A549 (cell line): ENCODE data around the gene EML1. TPM values are rescaled to one million over a fixed set of nuclear protein-coding genes. Genes with fewer than 3 reads are reported as not detected.

Experiments
- ATAC-seq, 2 experiments: fragments of 200-7000 bp in 1 of 2; fragments of >200 bp in 1 of 2; cut with Nextera tagmentation in 1 of 2; cut with Tn5 transposase in 1 of 2; 3 replicates each; pipeline versions ENCODE4 v1.8.0 to v1.9.1; 2018 to 2020; ENCODE audit warnings: mild to moderate bottlenecking in 1 of 2, moderate library complexity in 1 of 2
- CTCF ChIA-PET: fragments of 300-600 bp; sonication (Branson Sonifier 250); formaldehyde crosslinking; extraction: SDS; loops from one replicate; lab custom pipeline; 2021; ENCODE audit warnings: antibody characterized with exemption, inconsistent platforms; lab: Yijun Ruan, JAX
- POLR2A ChIA-PET: fragments of 350-600 bp; formaldehyde crosslinking; extraction: SDS; loops from one replicate; lab custom pipeline; 2021; ENCODE audit warnings: antibody characterized with exemption, inconsistent platforms; lab: Yijun Ruan, JAX
- DNase-seq, 2 experiments: peaks; one replicate each; pipeline versions ENCODE4 v3.0.0 to v3.0.0-alpha.2; 2011 to 2016; ENCODE audit warnings: low read depth in 1 of 2, low spot score in 1 of 2
- FAIRE-seq: peaks from 2 replicates; lab custom pipeline; 2011; peaks lifted over from hg19 to GRCh38; lab: Jason Lieb, UNC
- H3K27ac ChIP-seq, 2 experiments: fragments of >200 bp; sonication (Bioruptor Twin); formaldehyde crosslinking; 3 replicates each; pipeline ENCODE4 v1.5.1; 2016 to 2017
- H3K4me1 ChIP-seq: fragments of >200 bp; sonication (Bioruptor Twin); formaldehyde crosslinking; 3 replicates; pipeline ENCODE4 v1.6.1; 2016
- H3K4me2 ChIP-seq: fragments of >200 bp; sonication (Bioruptor Twin); formaldehyde crosslinking; 3 replicates; pipeline ENCODE4 v1.6.1; 2016
- H3K4me3 ChIP-seq: fragments of >200 bp; sonication (Bioruptor Twin); formaldehyde crosslinking; 3 replicates; pipeline ENCODE4 v1.5.1; 2016
- H3K9me3 ChIP-seq: fragments of >200 bp; sonication (Bioruptor Twin); formaldehyde crosslinking; 3 replicates; pipeline ENCODE4 v1.6.1; 2016
- ATOH8 ChIP-seq: fragments of 250-450 bp; sonication (Bioruptor Pico); IDR thresholded peaks from 2 replicates; pipeline ENCODE4 v1.5.0; 2020; ENCODE audit warnings: low read depth, mild to moderate bottlenecking, moderate library complexity
- CBX2 ChIP-seq: fragments of 200-600 bp; sonication (generic); IDR thresholded peaks from 2 replicates; pipeline ENCODE4 v1.6.1; 2016; ENCODE audit warnings: low read depth, mild to moderate bottlenecking, borderline replicate concordance
- CTCF ChIP-seq: fragments of >200 bp; sonication (Bioruptor Twin); formaldehyde crosslinking; IDR thresholded peaks from 3 replicates; pipeline ENCODE4 v1.5.1; 2016
- E2F6 ChIP-seq: IDR thresholded peaks from 2 replicates; pipeline ENCODE4 v1.6.1; 2012; ENCODE audit warnings: low read depth, borderline replicate concordance
- FOXS1 ChIP-seq: fragments of 250-450 bp; sonication (Bioruptor Pico); IDR thresholded peaks from 2 replicates; pipeline ENCODE4 v1.5.0; 2020; ENCODE audit warnings: mild to moderate bottlenecking, moderate library complexity
- GATA3 ChIP-seq: IDR thresholded peaks from 2 replicates; pipeline ENCODE4 v1.6.1; 2012; ENCODE audit warnings: borderline replicate concordance
- HMGXB4 ChIP-seq: fragments of 250-450 bp; sonication (Bioruptor Pico); IDR thresholded peaks from 2 replicates; pipeline ENCODE4 v1.5.0; 2021; ENCODE audit warnings: mild to moderate bottlenecking, moderate library complexity, borderline replicate concordance
- HOXA7 ChIP-seq: fragments of 250-450 bp; sonication (Bioruptor Pico); IDR thresholded peaks from 2 replicates; pipeline ENCODE4 v1.5.0; 2020; ENCODE audit warnings: mild to moderate bottlenecking, moderate library complexity
- HOXB13 ChIP-seq: fragments of 250-450 bp; sonication (Bioruptor Pico); IDR thresholded peaks from 2 replicates; pipeline ENCODE4 v1.5.0; 2020; ENCODE audit warnings: low read depth, mild to moderate bottlenecking, moderate library complexity
- HOXB5 ChIP-seq: fragments of 250-450 bp; sonication (Bioruptor Pico); IDR thresholded peaks from 2 replicates; pipeline ENCODE4 v1.5.0; 2020; ENCODE audit warnings: mild to moderate bottlenecking, moderate library complexity
- MAX ChIP-seq: IDR thresholded peaks from 2 replicates; pipeline ENCODE4 v1.6.1; 2012
- MAZ ChIP-seq: fragments of 150-350 bp; IDR thresholded peaks from 2 replicates; pipeline ENCODE4 v1.6.1; 2014; ENCODE audit warnings: antibody characterized with exemption, low read depth, low read length, borderline replicate concordance
- MYC ChIP-seq: IDR thresholded peaks from 2 replicates; pipeline ENCODE4 v1.6.1; 2012; ENCODE audit warnings: mild to moderate bottlenecking, inconsistent platforms, low read length, improper control_type of control experiment, borderline replicate concordance
- NFE2L2 ChIP-seq: fragments of 150-350 bp; conservative IDR thresholded peaks from 2 replicates; pipeline ENCODE4 v1.6.1; 2014; ENCODE audit warnings: low read length
- NR3C1 ChIP-seq: fragments of >200 bp; sonication (Bioruptor Twin); formaldehyde crosslinking; IDR thresholded peaks from 3 replicates; pipeline ENCODE4 v1.6.1; 2017
- POLR2AphosphoS2 ChIP-seq: conservative IDR thresholded peaks from 2 replicates; pipeline ENCODE4 v1.6.1; 2012; ENCODE audit warnings: low read length, improper control_type of control experiment, inconsistent platforms
- USF2 ChIP-seq: fragments of 450-650 bp; IDR thresholded peaks from 2 replicates; pipeline ENCODE4 v1.6.1; 2014; ENCODE audit warnings: antibody characterized with exemption
- ZFP36 ChIP-seq: fragments of 450-650 bp; IDR thresholded peaks from 2 replicates; pipeline ENCODE4 v1.6.1; 2014; ENCODE audit warnings: borderline replicate concordance; ENCODE audit not compliant: partially characterized antibody
- ZSCAN20 ChIP-seq: fragments of 250-450 bp; sonication (Bioruptor Pico); IDR thresholded peaks from 2 replicates; pipeline ENCODE4 v1.8.0; 2022; ENCODE audit warnings: mild to moderate bottlenecking, moderate library complexity
- WGBS: methylation state at CpG from one replicate; pipeline ENCODE4 v1.1.6; 2017; ENCODE audit errors: missing lambda C conversion rate; 5-methylcytosine and 5-hydroxymethylcytosine counted together
- polyA plus RNA-seq, 4 experiments: library from polyadenylated mRNA; depleted of rRNA in 3 of 4; stranded (reverse); fragments of >200 nt; fragmentation: RNase III in 1 of 4; extraction: RNeasy Plus Mini Kit Qiagen cat#74134 plus additional on column Dnase treatment in 1 of 4; gene quantifications; 2 replicates in 3 of 4; 3 replicates in 1 of 4; pipeline ENCODE4 v1.2.3, GENCODE V29; 2011 to 2017

The EML1 gene
- polyA plus RNA-seq, 2 of the 4 experiments (the other 2 are of a cell fraction), result 29.7 to 30.8 TPM

GRCh38 chr14:99805757-99806439, 12.7 kb downstream of the EML1 start (continued):
- no peak for TF ChIP-seq CTCF
- no peak for TF ChIP-seq CBX2
- TF ChIP-seq FOXS1 (CRISPR knock-in tag), result no peak
- TF ChIP-seq NR3C1, result no peak
- no peak for TF ChIP-seq E2F6

GRCh38 chr14:99806836-99807235, 13.6 kb downstream of the EML1 start:
- ChIA-PET POLR2A (no interaction called here), CTCF (interaction anchor here (0.6 to 4.6 kb wide), 4 partner anchors 15 to 160 kb away, joined by 3 to 23 read pairs (median 7); no protein-coding TSS in a partner anchor)
- Histone ChIP-seq H3K9me3 (no peaks in the 10 kb centered on the region), H3K4me3 (no peak overlapping the region), H3K4me2 (no peak overlapping the region), H3K27ac (no peak overlapping the region), H3K4me1 (peaks cover 11% of the 10 kb centered on the region)
- DNase-seq (no peak), ATAC-seq (no peak), FAIRE-seq (no peak)
- TF ChIP-seq HOXA7 (CRISPR knock-in tag) (no peak), HOXB13 (no peak), ZSCAN20 (CRISPR knock-in tag) (no peak), POLR2AphosphoS2 (no peak), ATOH8 (CRISPR knock-in tag) (no peak), HMGXB4 (CRISPR knock-in tag) (no peak), MYC (no peak), MAZ (no peak), MAX (no peak), NFE2L2 (no peak), USF2 (no peak), GATA3 (no peak), HOXB5 (CRISPR knock-in tag) (no peak), CTCF (no peak), ZFP36 (no peak)
- WGBS, result 88% methylated on average over 10 of the region's 10 CpGs
